ENCODE measurements around the gene TMA7B.
"Not testable (repeated sequence)": the region's sequence is repeated elsewhere in the genome, so short reads cannot be mapped to it uniquely, and the experiment has no call there.

TMA7B gene

DNA sequence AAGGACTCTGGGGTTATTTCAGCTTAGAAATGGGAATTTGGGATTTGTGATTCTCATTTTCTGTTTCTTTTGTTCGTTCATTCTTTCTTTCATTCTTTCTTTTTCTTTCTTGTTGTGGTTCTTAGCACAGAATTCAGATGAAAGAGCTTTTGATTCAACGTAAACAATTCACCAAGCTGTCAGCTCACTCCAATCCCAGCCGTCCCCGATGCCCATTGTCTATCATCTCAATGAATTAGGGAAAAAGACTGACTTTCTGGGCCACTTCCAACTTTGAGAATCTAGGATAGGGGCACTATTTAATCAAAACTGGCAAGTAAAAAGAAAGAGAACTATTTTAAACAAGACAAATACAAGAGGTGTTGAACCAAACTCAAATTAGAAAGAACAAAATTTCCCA is 25.1 kb upstream of the TMA7B start:
- no peak for DNase-seq

- no peak for DNase-seq
Measured at GRCh38 chr22:39935612-39936011, 24.6 kb upstream of the TMA7B start.

GRCh38 chr22:39936523-39937145 is 23.6 kb upstream of the TMA7B start:
- no peak for DNase-seq

DNA sequence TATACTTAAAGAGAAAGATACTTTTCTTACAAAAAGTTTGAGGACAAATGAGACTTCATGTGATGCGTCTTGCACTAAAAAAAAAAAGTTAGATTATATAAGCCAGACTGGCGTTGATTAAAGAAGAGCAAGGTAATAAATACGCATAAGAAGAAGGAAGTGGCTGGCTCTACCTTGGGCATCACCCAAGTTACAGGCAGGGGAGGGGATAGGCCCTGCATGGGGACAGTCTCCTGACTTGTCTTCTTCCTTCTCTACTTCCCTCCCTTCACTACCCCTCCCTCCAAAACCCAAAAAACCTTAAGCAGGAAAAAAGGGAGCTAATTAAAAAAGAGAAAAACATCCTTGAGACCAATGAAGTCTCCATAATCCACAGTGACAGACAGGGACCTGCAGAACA is 22.3 kb upstream of the TMA7B start:
- no peak for DNase-seq

- DNase-seq, result no peak
Measured at GRCh38 chr22:39938509-39939111, 21.6 kb upstream of the TMA7B start.

- DNase-seq, result no peak
Measured at GRCh38 chr22:39939830-39940229, 20.4 kb upstream of the TMA7B start.

GRCh38 chr22:39940757-39941305 is 19.4 kb upstream of the TMA7B start:
- no peak for DNase-seq

DNA sequence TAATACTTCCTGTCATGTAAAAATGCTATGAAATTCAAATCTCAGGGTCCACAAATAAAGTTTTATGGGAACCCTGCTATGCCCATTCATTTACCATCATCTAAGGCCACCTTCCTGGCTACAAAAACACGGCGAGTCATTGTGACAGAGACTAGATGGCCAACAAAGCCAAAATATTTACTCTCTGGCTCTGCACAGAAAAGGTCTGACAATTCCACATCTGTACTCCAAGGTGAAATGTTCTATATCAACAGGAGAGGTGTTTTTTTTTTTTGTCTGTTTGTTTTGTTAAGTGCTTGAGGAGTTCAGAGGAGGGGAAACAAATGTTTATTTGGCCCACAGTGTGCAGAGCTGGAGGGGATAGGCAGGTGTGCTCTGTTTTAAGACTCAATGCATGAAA is 18.6 kb upstream of the TMA7B start:
- DNase-seq, result no peak

- no peak for DNase-seq
Measured at GRCh38 chr22:39942439-39943230, 17.6 kb upstream of the TMA7B start.

DNA sequence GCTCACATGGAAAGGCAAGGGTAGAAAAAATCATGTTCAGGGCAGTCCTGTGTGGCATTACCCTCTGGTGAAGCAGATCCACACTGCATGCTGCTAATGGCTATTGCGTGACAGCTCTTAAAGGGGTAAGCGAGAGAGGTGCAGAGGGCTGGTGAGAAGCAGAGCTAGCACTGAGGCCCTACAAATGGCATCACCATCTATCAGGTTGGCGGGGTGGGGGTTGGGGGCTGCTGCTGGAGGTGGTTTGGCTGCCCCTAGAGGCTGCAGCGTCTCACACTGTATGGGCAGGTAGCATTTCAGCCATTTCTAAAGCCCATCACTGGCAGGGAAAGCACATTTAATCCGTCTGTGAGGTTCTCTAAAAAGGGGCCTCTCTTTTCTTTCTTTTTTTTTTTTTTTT is 16.9 kb upstream of the TMA7B start:
- DNase-seq, result no peak

- no peak for DNase-seq
Measured at GRCh38 chr22:39943953-39944872, 16.0 kb upstream of the TMA7B start.

GRCh38 chr22:39946126-39946502 is 14.1 kb upstream of the TMA7B start:
- DNase-seq, result no peak

GRCh38 chr22:39946503-39947219 is 13.5 kb upstream of the TMA7B start:
- no peak for DNase-seq

GRCh38 chr22:39947220-39948216 is 12.7 kb upstream of the TMA7B start:
- DNase-seq, result no peak

DNA sequence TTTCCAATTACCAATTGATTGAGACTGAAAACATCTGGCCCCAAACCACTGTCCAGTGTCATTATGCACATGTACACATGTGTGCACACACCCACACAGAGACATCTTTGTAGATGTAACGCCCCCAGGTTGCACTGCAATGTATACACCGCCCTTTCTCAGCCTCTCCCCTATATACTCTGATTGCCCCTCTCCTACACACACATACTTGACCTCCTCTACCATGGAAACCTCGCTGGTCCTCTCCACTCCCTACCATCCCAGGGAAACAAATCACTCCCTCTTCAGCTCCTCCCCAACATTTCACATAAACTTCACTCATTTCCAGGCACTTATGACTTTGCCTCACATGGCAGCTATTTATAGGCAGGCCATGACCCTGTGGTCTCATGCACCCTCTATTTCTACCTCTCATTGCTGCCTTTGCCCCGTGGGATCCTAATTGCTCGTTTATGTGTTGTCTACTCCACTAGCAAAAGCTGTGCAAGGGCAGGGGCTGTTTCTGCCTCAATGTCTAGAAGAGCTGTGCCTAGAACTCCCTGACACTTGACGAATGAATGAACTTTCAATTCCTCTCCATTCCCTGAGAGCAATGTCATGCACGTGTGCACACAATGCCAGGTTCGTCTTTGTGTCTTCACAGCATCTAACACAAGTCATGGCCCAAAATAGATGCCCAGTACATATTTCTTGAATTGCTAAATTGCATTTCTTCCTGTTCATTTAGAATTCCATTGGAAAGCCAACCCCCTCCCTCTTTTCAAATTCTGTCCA is 10.0 kb upstream of the TMA7B start:
- no peak for DNase-seq

DNA sequence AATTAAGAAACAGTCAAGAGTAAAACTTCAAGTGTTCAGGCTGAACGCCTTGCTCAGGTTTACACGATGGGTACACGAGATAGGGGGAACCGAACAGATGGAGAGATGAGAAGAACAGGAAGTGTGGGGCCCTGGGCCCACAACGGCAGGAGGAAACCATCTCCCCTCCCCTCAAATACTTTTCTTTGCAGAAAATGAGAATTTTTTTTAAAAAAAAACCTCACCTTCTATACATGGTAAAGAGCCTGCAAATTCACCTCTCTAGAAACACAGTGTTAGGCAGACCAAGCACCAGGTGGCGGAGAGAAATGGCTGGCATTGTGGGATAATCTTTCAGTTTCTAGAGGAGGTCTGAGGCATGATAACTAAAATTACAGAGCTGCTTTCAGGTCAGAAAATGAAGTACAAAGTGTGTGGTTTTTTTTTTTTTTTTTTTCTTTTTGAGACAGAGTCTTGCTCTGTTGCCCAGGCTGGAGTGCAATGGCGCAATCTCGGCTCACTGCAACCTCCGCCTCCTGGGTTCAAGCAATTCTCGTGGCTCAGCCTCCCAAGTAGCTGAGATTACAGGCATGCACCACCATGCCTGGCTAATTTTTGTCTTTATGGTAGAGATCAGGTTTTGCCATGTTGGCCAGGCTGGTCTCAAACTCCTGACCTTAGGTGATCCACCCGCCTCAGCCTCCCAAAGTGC is 8.4 kb upstream of the TMA7B start:
- not testable (repeated sequence) for DNase-seq

- no peak for DNase-seq
Measured at GRCh38 chr22:39952347-39952746, 7.8 kb upstream of the TMA7B start.

- no peak for DNase-seq
Measured at GRCh38 chr22:39953101-39953500, 7.1 kb upstream of the TMA7B start.

DNA sequence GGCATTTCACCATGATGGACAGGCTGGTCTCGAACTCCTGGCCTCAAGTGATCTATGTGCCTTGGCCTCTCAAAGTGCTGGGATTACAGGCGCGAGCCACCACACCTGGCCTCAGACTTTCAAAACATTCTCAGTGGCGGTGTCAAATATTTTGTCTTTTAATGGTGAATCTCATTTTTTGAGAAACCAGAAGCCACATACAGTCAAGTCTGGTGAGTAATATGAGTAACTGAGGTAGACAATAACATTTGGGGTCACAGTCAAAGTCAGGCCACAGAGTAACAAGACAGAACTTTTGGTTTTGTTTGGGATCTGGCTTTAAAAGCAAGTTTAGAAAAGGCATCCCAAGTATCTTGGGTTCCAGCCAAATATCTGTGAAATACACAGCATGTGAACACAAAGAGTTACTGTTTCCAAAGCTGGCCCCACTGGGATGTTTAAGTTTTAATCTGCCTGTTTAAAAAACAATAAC is 5.6 kb upstream of the TMA7B start:
- DNase-seq, result no peak

All from NCI-H2171 (cell line).